Peyer's patch (tissue), 4 donors: ENCODE data around the gene RAB8A. TPM values are rescaled to one million over a fixed set of nuclear protein-coding genes. Genes with fewer than 3 reads are reported as not detected.

Source experiments
- DNase-seq, 3 donors: peaks; one replicate each; pipeline ENCODE4 v3.0.0-alpha.2; 2017 to 2019
- H3K27ac ChIP-seq, 4 donors: fragments of 200-600 bp; sonication (generic); one replicate each; pipeline ENCODE4 v1.5.1; 2016 to 2019
- H3K27me3 ChIP-seq, 2 donors: fragments of 200-600 bp; sonication (generic); one replicate each; pipeline ENCODE4 v1.5.1; 2019
- H3K36me3 ChIP-seq, 3 donors: fragments of 200-600 bp; sonication (generic); one replicate each; pipeline ENCODE4 v1.5.1; 2016 to 2019
- H3K4me1 ChIP-seq, 4 donors: fragments of 200-600 bp; sonication (generic); one replicate each; pipeline ENCODE4 v1.5.1; 2016 to 2019
- H3K4me3 ChIP-seq, 4 donors: fragments of 200-600 bp; sonication (generic); 1 replicate in 3 of 4; 2 replicates in 1 of 4; pipeline ENCODE4 v1.5.1; 2016 to 2019; ENCODE audit warnings: mild to moderate bottlenecking in 1 of 4
- H3K9me3 ChIP-seq, 4 donors: fragments of 200-600 bp; sonication (generic); one replicate each; pipeline ENCODE4 v1.5.1; 2016 to 2019; ENCODE audit warnings: mild to moderate bottlenecking in 1 of 4
- CTCF ChIP-seq, 6 experiments: fragments of 450-650 bp in 4 of 6; fragments of 200-600 bp in 2 of 6; sonication (generic) in 1 of 6; IDR thresholded peaks; one replicate each; pipeline ENCODE4 v1.5.1; 2017 to 2019; ENCODE audit warnings: antibody characterized with exemption in 6 of 6, mild to moderate bottlenecking in 3 of 6, moderate library complexity in 1 of 6
- POLR2A ChIP-seq, 2 donors: fragments of 450-650 bp; IDR thresholded peaks; one replicate each; pipeline ENCODE4 v1.5.1; 2017; ENCODE audit warnings: antibody characterized with exemption in 2 of 2, mild to moderate bottlenecking in 2 of 2, moderate library complexity in 2 of 2
- total RNA-seq, 4 donors: library from RNA; depleted of rRNA; stranded (reverse); fragments of >200 nt; gene quantifications; one replicate each; pipeline ENCODE4 v1.1.0, GENCODE V29; 2016

RAB8A gene
- total RNA-seq, 4 donors from 2014 or later, result 53.6 to 138 (median 113) TPM

DNA sequence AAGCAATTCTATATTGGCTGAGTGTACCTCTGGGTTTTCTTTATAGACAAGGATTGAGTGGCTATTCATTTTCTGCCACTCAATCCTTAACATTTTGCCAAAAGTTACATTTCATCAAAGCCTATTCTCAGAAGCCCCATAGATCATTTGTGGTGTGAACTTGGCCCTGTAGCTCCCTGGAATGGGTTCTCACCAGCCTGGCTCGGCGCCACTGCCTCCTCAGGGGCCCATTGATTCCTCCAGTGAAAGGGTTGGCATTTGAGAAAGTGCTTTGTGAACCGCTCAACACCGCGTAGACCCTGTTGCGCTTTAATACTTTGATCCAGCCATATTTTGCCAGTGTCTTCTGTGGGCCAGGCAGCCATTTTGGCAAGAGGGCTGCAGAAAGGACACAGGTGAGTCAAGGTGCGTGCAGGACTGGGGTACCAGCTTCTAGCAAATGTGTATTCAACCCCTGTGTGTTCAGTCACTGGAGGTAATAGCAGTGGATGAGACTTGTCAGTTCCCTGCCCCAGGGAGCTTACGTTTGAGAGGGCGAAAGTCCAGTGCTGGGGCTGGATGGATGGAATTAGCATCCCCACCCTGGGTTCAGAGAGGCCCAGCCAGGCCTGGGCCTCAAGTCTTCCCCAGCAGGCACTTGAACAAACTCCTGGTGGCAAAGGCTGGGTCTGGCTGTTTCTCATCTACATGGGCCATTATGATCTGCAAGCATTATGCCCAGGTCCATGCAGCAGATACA, 3.8 kb downstream of the RAB8A start:
- Histone ChIP-seq H3K4me3 (no peak overlapping the region), H3K4me1 (peaks cover 11 to 82% (median 38%) of the 10 kb centered on the region in 4 donors), H3K9me3 (no peaks in the 10 kb centered on the region), H3K27me3 (no peaks in the 10 kb centered on the region), H3K27ac (peak overlapping the region in 3 of 4 donors; percentile 14 to 77 (median 53)), H3K36me3 (peaks cover 0 to 33% (median 0%) of the 10 kb centered on the region in 3 donors)
- TF ChIP-seq POLR2A (IDR thresholded peaks at IDR 0.05) (peak in 1 of 2 donors; percentile 60), CTCF (IDR thresholded peaks at IDR 0.05) (no peak)
- DNase-seq, result peak in 1 of 3 donors; percentile 75

GRCh38 chr19:16116067-16116466, 4.4 kb downstream of the RAB8A start:
- peaks cover 11 to 77% (median 38%) of the 10 kb centered on the region in 4 donors for H3K4me1 ChIP-seq
- H3K27ac ChIP-seq, result peak overlapping the region in 2 of 4 donors; percentile 53 to 77
- TF ChIP-seq POLR2A (IDR thresholded peaks at IDR 0.05), result no peak
- TF ChIP-seq CTCF (IDR thresholded peaks at IDR 0.05), result no peak
- H3K4me3 ChIP-seq, result no peak overlapping the region
- H3K27me3 ChIP-seq, result no peaks in the 10 kb centered on the region
- H3K36me3 ChIP-seq, result peaks cover 0 to 39% (median 0%) of the 10 kb centered on the region in 3 donors
- DNase-seq, result no peak
- no peaks in the 10 kb centered on the region for H3K9me3 ChIP-seq

GRCh38 chr19:16117594-16118033, 5.9 kb downstream of the RAB8A start:
- Histone ChIP-seq H3K36me3 (peaks cover 0 to 55% (median 0%) of the 10 kb centered on the region in 3 donors), H3K27ac (peak overlapping the region; percentile 75 to 86 (median 82))

GRCh38 chr19:16118489-16119033, 6.9 kb downstream of the RAB8A start:
- Histone ChIP-seq H3K4me1 (peaks cover 11 to 61% (median 28%) of the 10 kb centered on the region in 4 donors), H3K27ac (peak overlapping the region; percentile 75 to 86 (median 82))
- DNase-seq, result peak in 2 of 3 donors; percentile 85 to 89

More at GRCh38 chr19:16117594-16118033, 5.9 kb downstream of the RAB8A start:
- TF ChIP-seq POLR2A (IDR thresholded peaks at IDR 0.05) (no peak), CTCF (IDR thresholded peaks at IDR 0.05) (no peak)
- Histone ChIP-seq H3K27me3 (no peaks in the 10 kb centered on the region), H3K4me1 (peaks cover 11 to 71% (median 33%) of the 10 kb centered on the region in 4 donors), H3K4me3 (no peak overlapping the region), H3K9me3 (no peaks in the 10 kb centered on the region)
- DNase-seq, result peak in 2 of 3 donors; percentile 67 to 69

More at GRCh38 chr19:16118489-16119033, 6.9 kb downstream of the RAB8A start:
- peaks cover 0 to 60% (median 0%) of the 10 kb centered on the region in 3 donors for H3K36me3 ChIP-seq
- no peaks in the 10 kb centered on the region for H3K27me3 ChIP-seq
- TF ChIP-seq CTCF (IDR thresholded peaks at IDR 0.05) (no peak), POLR2A (IDR thresholded peaks at IDR 0.05) (no peak)
- no peaks in the 10 kb centered on the region for H3K9me3 ChIP-seq
- H3K4me3 ChIP-seq, result peak overlapping the region in 1 of 4 donors; percentile 2
